HG02885 (cell line): ENCODE measurements around the gene OPN3.

Experiments used
- ATAC-seq: cut with Tn5 transposase; IDR thresholded peaks from one replicate; pipeline ENCODE4 v1.9.1; 2021; ENCODE audit warnings: mild to moderate bottlenecking; ENCODE audit not compliant: unreplicated experiment, poor library complexity

OPN3 gene

GRCh38 chr1:241647658-241648057 lies 7.5 kb upstream of the OPN3 start:
- no peak for ATAC-seq

GRCh38 chr1:241646201-241646600 lies 6.0 kb upstream of the OPN3 start:
- no peak for ATAC-seq

- no peak for ATAC-seq
Observed at GRCh38 chr1:241645199-241645598, 5.0 kb upstream of the OPN3 start.

GRCh38 chr1:241644259-241644658 lies 4.1 kb upstream of the OPN3 start:
- ATAC-seq: no peak

- ATAC-seq: no peak
Observed at GRCh38 chr1:241642593-241642944, 2.4 kb upstream of the OPN3 start.

- ATAC-seq: no peak
Observed at GRCh38 chr1:241641773-241642592, 1.8 kb upstream of the OPN3 start.

GRCh38 chr1:241640867-241641622 lies 876 bp upstream of the OPN3 start:
- no peak for ATAC-seq

- peak; percentile 49 for ATAC-seq
Observed at GRCh38 chr1:241639623-241640148, 483 bp downstream of the OPN3 start.

- no peak for ATAC-seq
Observed at GRCh38 chr1:241638909-241639622, 1.1 kb downstream of the OPN3 start.

- ATAC-seq: no peak
Observed at GRCh38 chr1:241638099-241638682, 2.0 kb downstream of the OPN3 start.

GRCh38 chr1:241637604-241638003 lies 2.6 kb downstream of the OPN3 start:
- no peak for ATAC-seq

- ATAC-seq: no peak
Observed at GRCh38 chr1:241637046-241637590, 3.1 kb downstream of the OPN3 start.

- ATAC-seq: no peak
Observed at GRCh38 chr1:241636291-241636690, 3.9 kb downstream of the OPN3 start.

- ATAC-seq: no peak
Observed at GRCh38 chr1:241635556-241636152, 4.5 kb downstream of the OPN3 start.

GRCh38 chr1:241632987-241633386 lies 7.2 kb downstream of the OPN3 start:
- ATAC-seq: no peak

- ATAC-seq: no peak
Observed at GRCh38 chr1:241631674-241632073, 8.5 kb downstream of the OPN3 start.

GRCh38 chr1:241630899-241631298 lies 9.3 kb downstream of the OPN3 start:
- no peak for ATAC-seq

- ATAC-seq: no peak
Observed at GRCh38 chr1:241630476-241630875, 9.7 kb downstream of the OPN3 start.

GRCh38 chr1:241630005-241630404 lies 10.2 kb downstream of the OPN3 start:
- ATAC-seq: no peak
